Measurements from ENCODE around the gene IGLL5. TPM values are rescaled to one million over a fixed set of nuclear protein-coding genes. Genes with fewer than 3 reads are reported as not detected.

Gene IGLL5
- total and polyA plus RNA-seq, 2 donors (not counting 1 experiment from before 2014, with no cell fraction given), result not detected

GRCh38 chr22:22912135-22912987 lies 24.7 kb downstream of the IGLL5 start:
- H3K9me3 ChIP-seq (ENCODE audit: control insufficient read depth, insufficient read depth, low read depth, low read length), result no peaks in the 10 kb centered on the region
- H3K4me2 ChIP-seq (ENCODE audit: extremely low read depth, insufficient read depth, low read length), result no peak overlapping the region
- no peak overlapping the region for H2AFZ ChIP-seq (ENCODE audit: low read length)
- no peaks in the 10 kb centered on the region for H3K79me2 ChIP-seq (ENCODE audit: control insufficient read depth, insufficient read depth, low read length)
- H3K9ac ChIP-seq (ENCODE audit: insufficient read depth, low read length), result no peak overlapping the region
- H3K27me3 ChIP-seq (ENCODE audit: control insufficient read depth, insufficient read depth, low read length), result no peaks in the 10 kb centered on the region
- DNase-seq (ENCODE audit: low read depth in 2 of 2), result no peak
- no peaks in the 10 kb centered on the region for H3K36me3 ChIP-seq (ENCODE audit: control insufficient read depth, insufficient read depth, low read length)
- H3K4me1 ChIP-seq (ENCODE audit: control insufficient read depth, extremely low read depth, insufficient read depth, low read length), result no peaks in the 10 kb centered on the region
- TF ChIP-seq EZH2 (IDR thresholded peaks at IDR 0.05; ENCODE audit: low read length, missing control alignments), result no peak
- no peak overlapping the region for H3K4me3 ChIP-seq (replicated peaks in 1 of 4; ENCODE audit: control extremely low read depth in 1 of 4, insufficient read depth in 1 of 4, low read depth in 3 of 4, low read length in 4 of 4)
- no peak overlapping the region for H3K27ac ChIP-seq (ENCODE audit: insufficient read depth, low read length)
- H4K20me1 ChIP-seq (ENCODE audit: control insufficient read depth, extremely low read depth, insufficient read depth, low read length), result no peaks in the 10 kb centered on the region

GRCh38 chr22:22912988-22913253 lies 25.3 kb downstream of the IGLL5 start:
- no peak overlapping the region for H3K4me2 ChIP-seq (ENCODE audit: extremely low read depth, insufficient read depth, low read length)
- H2AFZ ChIP-seq (ENCODE audit: low read length), result no peak overlapping the region
- H3K27me3 ChIP-seq (ENCODE audit: control insufficient read depth, insufficient read depth, low read length), result no peaks in the 10 kb centered on the region
- H3K4me1 ChIP-seq (ENCODE audit: control insufficient read depth, extremely low read depth, insufficient read depth, low read length), result no peaks in the 10 kb centered on the region
- H3K36me3 ChIP-seq (ENCODE audit: control insufficient read depth, insufficient read depth, low read length), result no peaks in the 10 kb centered on the region
- no peak overlapping the region for H3K9ac ChIP-seq (ENCODE audit: insufficient read depth, low read length)
- no peak for TF ChIP-seq CTCF (conservative IDR thresholded peaks at IDR 0.05 in 1 of 2, IDR thresholded peaks at IDR 0.05 in 1 of 2; ENCODE audit: low read depth in 1 of 2, low read length in 2 of 2)
- TF ChIP-seq EZH2 (IDR thresholded peaks at IDR 0.05; ENCODE audit: low read length, missing control alignments), result no peak
- no peak overlapping the region for H3K27ac ChIP-seq (ENCODE audit: insufficient read depth, low read length)
- no peak overlapping the region for H3K4me3 ChIP-seq (replicated peaks in 1 of 4; ENCODE audit: control extremely low read depth in 1 of 4, insufficient read depth in 1 of 4, low read depth in 3 of 4, low read length in 4 of 4)
- no peaks in the 10 kb centered on the region for H3K79me2 ChIP-seq (ENCODE audit: control insufficient read depth, insufficient read depth, low read length)
- no peaks in the 10 kb centered on the region for H4K20me1 ChIP-seq (ENCODE audit: control insufficient read depth, extremely low read depth, insufficient read depth, low read length)
- H3K9me3 ChIP-seq (ENCODE audit: control insufficient read depth, insufficient read depth, low read depth, low read length), result no peaks in the 10 kb centered on the region
- no peak for DNase-seq (ENCODE audit: low read depth in 2 of 2)

- Histone ChIP-seq H3K79me2 (ENCODE audit: control insufficient read depth, insufficient read depth, low read length) (no peaks in the 10 kb centered on the region), H3K27ac (ENCODE audit: insufficient read depth, low read length) (no peak overlapping the region), H4K20me1 (ENCODE audit: control insufficient read depth, extremely low read depth, insufficient read depth, low read length) (no peaks in the 10 kb centered on the region), H3K36me3 (ENCODE audit: control insufficient read depth, insufficient read depth, low read length) (no peaks in the 10 kb centered on the region), H3K9ac (ENCODE audit: insufficient read depth, low read length) (no peak overlapping the region), H3K9me3 (ENCODE audit: control insufficient read depth, insufficient read depth, low read depth, low read length) (no peaks in the 10 kb centered on the region), H3K4me3 (replicated peaks in 1 of 4; ENCODE audit: control extremely low read depth in 1 of 4, insufficient read depth in 1 of 4, low read depth in 3 of 4, low read length in 4 of 4) (no peak overlapping the region), H3K27me3 (ENCODE audit: control insufficient read depth, insufficient read depth, low read length) (no peaks in the 10 kb centered on the region), H3K4me1 (ENCODE audit: control insufficient read depth, extremely low read depth, insufficient read depth, low read length) (no peaks in the 10 kb centered on the region), H3K4me2 (ENCODE audit: extremely low read depth, insufficient read depth, low read length) (no peak overlapping the region), H2AFZ (ENCODE audit: low read length) (no peak overlapping the region)
- DNase-seq (ENCODE audit: low read depth in 2 of 2), result no peak
- no peak for TF ChIP-seq EZH2 (IDR thresholded peaks at IDR 0.05; ENCODE audit: low read length, missing control alignments)
- TF ChIP-seq CTCF (conservative IDR thresholded peaks at IDR 0.05 in 1 of 2, IDR thresholded peaks at IDR 0.05 in 1 of 2; ENCODE audit: low read depth in 1 of 2, low read length in 2 of 2), result no peak
Observed at GRCh38 chr22:22913989-22914388, 26.4 kb downstream of the IGLL5 start.

Measured in fibroblast of lung (primary cell).